ENCODE measurements around the gene STX16.

DNA sequence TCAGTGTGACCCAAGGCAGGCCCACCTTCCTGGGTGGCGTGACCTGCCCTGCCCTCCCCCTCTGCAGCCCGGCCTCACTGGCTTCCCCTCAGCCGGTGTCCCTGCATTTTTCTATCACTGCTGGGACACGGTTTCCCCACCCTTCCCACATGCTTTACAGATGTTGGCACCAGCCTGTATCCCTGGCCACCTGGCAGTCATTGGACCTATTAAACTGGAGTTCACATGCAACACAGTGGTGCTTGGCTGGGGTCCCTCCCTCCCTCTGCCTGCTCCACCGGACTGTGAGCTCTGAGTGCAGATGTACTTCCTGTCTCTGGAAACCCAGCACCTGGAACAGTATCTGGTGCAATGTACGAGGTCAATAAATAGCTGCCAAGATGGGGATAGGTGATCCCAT is 25.5 kb upstream of the STX16 start:
- TF ChIP-seq, protein P1, sequence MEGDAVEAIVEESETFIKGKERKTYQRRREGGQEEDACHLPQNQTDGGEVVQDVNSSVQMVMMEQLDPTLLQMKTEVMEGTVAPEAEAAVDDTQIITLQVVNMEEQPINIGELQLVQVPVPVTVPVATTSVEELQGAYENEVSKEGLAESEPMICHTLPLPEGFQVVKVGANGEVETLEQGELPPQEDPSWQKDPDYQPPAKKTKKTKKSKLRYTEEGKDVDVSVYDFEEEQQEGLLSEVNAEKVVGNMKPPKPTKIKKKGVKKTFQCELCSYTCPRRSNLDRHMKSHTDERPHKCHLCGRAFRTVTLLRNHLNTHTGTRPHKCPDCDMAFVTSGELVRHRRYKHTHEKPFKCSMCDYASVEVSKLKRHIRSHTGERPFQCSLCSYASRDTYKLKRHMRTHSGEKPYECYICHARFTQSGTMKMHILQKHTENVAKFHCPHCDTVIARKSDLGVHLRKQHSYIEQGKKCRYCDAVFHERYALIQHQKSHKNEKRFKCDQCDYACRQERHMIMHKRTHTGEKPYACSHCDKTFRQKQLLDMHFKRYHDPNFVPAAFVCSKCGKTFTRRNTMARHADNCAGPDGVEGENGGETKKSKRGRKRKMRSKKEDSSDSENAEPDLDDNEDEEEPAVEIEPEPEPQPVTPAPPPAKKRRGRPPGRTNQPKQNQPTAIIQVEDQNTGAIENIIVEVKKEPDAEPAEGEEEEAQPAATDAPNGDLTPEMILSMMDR (IDR thresholded peaks at IDR 0.05), result no peak
- TF ChIP-seq POLR2A (IDR thresholded peaks at IDR 0.05) (no peak), EP300 (IDR thresholded peaks at IDR 0.05) (no peak)

Measured in stomach (tissue), 4 donors.